Ureter (tissue), 1 donor: ENCODE data around the gene TRANK1. TPM values are rescaled to one million over a fixed set of nuclear protein-coding genes. Genes with fewer than 3 reads are reported as not detected.

Experiments
- DNase-seq: peaks from one replicate; pipeline ENCODE4 v3.0.0-alpha.2; 2020; ENCODE audit warnings: low spot score
- total RNA-seq: library from RNA; stranded (reverse); gene quantifications from one replicate; pipeline ENCODE4 v1.2.4, GENCODE V29; 2023
- donor health status: DM: yes; HTN: yes; CAD: no.

Gene TRANK1
- total RNA-seq, 1 donor from 2014 or later = 29.2 TPM

- DNase-seq = no peak
These were observed 94.1 kb downstream of the TRANK1 start for GRCh38 chr3:36850743-36851142.

GRCh38 chr3:36846406-36846805 lies 98.4 kb downstream of the TRANK1 start:
- DNase-seq = no peak

- no peak for DNase-seq
These were observed 101.5 kb downstream of the TRANK1 start for GRCh38 chr3:36843065-36844051.

DNA sequence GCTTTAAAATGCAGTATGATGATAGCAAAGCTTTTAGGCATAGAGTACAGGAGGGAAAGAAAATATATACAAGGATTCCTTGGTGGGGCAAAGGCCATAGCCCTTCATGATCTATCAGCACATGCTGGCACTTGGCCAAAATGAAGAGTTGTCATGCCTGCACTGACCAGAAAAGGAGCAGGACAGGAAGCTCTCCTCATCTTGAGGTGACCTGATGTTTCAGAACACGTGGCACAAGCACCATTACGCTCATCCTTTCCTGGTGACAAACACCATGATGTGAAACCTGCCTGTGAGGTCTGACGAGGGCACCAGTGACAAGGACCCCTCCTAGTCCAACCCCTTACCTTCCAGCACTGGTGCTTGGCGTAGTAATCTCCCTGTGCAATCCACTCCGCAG lies 102.6 kb downstream of the TRANK1 start:
- no peak for DNase-seq

DNA sequence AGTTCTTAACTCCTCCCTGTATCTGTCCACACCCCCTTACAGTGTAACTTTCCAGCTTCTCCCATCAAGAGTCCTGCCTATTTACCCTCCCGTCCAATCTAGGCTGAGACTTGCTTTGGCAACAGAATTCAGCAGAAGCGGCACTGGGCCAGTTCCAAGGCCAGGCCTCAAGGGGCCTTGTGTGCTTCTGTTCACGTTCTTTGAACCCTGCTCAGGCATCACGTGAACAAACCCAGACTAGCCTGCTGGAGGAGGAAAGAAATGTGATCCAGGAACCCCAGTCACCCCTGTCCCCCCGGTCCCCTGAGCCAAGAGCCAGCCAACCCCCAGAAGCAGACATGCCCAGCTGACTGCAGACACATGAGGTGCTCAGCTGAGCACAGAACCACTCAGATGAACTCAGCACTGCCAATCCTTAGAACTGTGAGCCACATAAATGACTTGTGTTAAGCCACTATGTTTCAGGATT lies 104.4 kb downstream of the TRANK1 start:
- no peak for DNase-seq

DNA sequence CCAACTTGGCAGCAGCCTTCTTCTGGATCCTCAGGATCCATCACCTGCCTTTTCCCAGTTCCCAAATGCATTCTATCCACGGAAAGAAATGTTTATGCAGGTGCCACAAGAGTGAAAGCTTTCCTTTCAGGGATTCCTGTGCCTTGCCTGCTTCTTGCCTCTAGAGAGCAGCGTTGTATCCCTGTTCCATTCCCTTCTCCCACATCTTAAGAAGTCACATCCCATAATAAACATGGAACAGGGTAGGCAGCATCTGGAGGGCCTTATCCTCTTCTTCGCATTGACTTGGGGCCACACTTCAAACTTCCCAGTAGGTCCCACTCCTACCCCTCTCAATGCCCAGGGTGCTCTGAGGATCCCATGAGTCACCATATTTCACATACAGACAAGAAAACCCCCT lies 107.8 kb downstream of the TRANK1 start:
- no peak for DNase-seq

- no peak for DNase-seq
These were observed 111.6 kb downstream of the TRANK1 start for GRCh38 chr3:36833160-36833814.

DNA sequence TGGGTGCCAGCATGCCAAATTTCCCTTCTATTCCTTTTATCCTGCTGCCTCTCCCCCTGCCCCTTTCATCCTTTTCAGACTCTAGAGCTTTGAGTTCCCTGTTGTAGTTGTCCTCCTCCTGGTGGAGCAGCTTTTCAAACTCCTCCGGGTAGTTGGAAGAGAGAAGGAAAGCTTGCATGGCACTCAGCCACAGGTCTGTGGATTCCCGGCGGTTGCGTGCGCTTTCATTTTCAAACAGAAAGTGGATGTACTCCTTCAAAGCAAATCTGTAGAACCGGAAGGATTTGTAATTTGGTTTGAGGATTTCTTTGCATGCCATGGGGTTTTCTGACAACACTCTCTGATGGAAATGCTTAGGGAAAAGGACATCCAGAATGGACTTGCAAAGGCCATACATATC lies 112.4 kb downstream of the TRANK1 start:
- DNase-seq = no peak

GRCh38 chr3:36827133-36827532 lies 117.7 kb downstream of the TRANK1 start:
- DNase-seq = no peak

DNA sequence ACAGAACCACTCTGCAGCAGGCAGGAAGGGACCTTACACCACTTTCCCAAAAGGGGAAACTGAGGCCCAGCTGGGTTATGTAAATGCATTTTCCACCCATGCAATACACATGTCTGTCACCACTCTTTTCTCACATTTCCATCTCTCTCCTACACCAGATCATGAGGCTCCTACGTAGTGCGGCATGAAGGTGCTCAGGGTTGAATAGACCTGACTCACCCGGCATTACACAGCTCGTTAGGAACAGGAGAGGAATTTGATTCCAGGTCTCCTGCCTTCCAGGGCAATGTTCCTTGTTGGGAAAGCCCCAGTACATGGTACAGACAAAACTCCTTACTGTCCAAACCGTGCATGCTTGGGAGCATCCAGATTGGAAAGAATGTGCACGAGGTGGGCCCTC lies 118.6 kb downstream of the TRANK1 start:
- DNase-seq = no peak

GRCh38 chr3:36824443-36824842 lies 120.4 kb downstream of the TRANK1 start:
- DNase-seq = no peak

DNA sequence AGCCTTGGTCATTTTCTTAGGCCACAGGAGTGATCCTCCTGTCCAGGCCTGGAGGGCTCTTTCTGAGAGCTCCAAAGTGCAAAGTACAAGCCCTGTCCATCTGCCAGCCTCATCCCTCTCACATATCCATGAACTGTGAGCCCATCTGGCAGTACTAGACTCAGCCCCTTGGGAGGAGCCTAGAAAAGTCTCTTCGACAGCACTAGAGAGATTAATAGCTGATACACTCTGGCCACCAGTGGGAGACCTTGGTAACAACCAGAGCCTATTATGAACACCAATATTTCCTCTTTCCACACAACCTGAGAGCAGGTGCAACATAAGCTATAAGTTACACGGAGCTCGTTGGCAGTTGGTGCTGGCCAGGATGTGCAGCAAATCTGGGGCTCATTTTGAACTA lies 121.0 kb downstream of the TRANK1 start:
- no peak for DNase-seq

DNA sequence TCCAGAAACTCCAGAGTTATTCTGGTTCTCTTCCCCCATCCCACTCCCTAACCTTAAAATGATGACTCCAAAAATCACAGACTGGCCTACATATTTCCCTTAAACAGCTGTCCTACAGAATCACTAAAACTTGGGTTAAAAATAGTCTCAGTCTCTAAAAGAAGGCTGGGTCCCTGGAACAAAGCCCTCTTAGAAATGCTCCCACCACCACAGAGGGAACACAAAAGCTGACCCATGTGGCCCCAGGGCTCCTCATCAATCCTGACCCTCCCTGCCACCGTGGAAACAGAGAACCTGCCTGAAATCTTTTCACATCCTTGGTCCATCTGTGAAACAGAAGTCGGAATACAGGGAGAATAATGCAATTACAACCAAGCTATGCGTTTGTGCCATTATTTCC lies 124.8 kb downstream of the TRANK1 start:
- no peak for DNase-seq

DNA sequence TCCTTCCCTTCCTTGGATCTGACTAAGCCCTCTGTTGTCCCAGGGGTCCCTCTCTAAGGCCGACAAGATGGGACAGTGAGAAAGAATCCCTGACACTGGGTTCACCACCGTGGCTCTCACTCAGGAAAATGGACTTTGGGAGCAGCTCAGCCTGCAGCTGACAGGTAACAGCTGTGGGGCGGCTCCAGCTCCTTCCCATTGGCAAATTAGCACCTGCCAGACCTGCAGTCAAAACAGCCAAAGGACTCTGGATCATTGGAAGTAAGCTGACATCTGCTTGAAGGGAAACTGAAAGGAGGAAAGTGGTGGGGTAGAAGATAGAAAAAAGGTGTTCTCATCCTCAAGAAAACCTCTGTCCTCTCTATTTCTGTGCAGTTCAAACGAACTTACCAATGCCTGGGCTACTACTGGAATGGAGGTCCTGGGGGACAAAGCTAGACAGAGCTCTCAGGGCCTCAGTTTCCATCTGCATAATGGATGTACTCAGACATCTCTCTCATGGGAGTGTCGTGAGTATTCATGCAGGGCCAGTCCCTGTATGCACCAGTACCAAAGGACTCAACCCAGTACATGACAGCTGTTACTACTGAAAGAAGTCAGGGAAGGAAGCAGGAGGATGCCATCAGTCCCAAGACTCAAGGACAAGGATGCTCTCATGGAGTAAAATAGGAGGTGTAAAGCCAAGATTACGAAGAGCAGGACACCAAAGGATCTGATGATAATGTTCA lies 126.9 kb downstream of the TRANK1 start:
- no peak for DNase-seq

DNA sequence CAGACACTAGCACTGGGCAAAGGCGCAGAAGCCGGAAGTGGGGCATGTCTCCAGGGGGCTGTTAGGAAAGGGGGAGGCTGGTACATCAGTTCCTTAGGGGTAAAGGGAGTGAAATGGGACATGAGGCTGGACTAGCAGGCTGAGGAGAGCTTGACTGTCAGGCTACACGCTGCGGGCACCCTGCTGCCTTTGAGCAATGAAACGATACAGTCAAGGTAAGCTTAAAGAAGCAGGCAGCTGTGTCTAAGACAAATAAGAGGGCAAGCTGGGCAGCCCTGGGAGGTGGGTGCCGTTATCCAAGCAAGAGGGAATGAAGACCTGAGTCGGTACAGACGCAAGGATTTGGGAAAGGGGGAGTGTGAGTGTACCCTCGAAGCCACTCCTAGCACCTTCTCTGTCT lies 129.5 kb downstream of the TRANK1 start:
- DNase-seq = no peak

DNA sequence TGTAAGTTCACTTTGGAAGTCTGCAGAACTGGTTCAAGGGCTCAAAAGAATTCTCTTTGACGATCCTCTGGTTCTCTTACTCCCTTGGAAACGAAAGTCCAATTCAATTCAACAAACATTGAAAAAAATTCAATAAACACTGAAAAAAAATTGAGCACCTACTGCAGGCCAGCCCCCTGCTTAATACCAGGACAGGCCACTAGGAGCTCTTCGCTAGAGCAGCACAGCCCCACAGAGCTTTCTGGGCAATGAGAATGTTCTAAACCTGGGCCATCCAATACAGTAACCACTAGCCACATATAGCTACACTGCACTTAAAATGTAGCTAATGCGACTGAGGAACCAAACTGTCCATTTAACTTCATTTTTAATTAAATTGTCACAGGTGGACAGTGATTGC lies 130.1 kb downstream of the TRANK1 start:
- no peak for DNase-seq

DNA sequence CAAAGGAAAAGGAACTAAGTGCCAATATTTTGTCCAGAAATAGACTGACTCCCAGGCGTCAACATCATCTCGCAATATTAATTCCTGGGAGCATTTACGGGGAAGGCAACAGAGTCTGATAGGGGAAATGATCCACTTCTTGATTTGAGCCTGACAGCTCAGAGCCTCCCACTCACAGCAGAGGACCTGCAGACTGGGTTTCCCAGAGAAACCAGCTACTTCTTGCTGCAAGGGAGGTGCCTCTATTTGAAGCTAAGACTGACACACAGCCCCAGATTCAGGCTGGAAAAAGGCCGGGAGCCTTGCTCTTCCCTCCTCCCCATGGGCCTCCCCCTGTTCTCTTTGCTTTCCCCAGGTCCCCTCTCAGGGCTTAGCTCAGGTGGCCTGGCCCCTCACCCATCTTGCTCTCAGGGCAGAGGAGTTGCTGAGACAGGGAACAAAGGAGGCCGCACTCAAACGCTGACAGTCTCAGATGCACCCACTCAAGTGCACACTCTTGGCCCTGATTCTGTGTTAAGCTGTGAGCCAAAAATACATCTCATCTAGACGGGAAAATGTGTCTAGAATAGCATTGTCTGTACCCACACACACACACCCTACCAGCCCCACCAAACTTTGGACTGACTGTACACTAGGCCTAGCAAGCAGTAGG lies 130.7 kb downstream of the TRANK1 start:
- no peak for DNase-seq

DNA sequence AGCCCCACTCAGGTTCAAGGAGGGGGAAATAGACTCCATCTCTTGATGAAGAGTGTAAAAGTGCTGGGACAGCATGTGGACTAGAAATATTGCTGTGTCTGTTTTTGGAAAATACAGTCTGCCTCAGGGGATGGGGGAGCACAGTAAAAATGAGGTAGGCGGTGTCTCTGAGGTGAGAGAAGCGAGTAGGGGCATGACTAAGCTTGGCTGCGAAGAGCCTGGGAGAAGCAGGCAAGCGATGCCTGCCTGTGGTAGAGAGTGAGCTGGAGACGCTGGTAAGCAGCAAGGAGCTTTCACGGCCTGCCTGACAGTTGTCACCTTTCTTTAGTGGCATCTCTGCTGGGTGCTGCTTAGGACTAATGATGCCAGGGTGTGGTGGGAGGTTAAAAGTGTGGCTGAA lies 131.5 kb downstream of the TRANK1 start:
- no peak for DNase-seq

- no peak for DNase-seq
These were observed 132.6 kb downstream of the TRANK1 start for GRCh38 chr3:36812240-36812639.

- DNase-seq = no peak
These were observed 133.1 kb downstream of the TRANK1 start for GRCh38 chr3:36811768-36812167.

GRCh38 chr3:36804295-36805055 lies 140.4 kb downstream of the TRANK1 start:
- no peak for DNase-seq
